Measurements from ENCODE around the gene LRRC4C.

Gene LRRC4C

DNA sequence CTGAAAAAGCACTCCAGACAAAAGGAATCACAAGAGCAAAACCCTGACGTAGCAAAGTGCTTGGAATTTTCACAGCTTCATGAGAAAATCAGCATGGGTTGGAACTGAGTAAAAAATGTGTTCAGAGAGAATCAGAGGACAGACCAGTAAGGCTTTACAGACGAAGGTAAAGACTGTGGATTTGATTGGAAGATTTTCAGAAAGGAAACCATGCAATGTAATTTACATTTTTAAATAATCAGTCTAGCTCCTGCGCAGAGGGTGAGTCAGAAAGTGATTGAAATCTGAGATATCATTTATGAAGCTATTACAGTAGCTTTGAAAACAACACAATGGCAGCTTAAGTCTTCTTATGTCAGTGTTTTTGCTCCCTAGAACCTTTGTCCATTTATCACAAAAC, 1122.3 kb downstream of the LRRC4C start:
- no peak for DNase-seq

DNA sequence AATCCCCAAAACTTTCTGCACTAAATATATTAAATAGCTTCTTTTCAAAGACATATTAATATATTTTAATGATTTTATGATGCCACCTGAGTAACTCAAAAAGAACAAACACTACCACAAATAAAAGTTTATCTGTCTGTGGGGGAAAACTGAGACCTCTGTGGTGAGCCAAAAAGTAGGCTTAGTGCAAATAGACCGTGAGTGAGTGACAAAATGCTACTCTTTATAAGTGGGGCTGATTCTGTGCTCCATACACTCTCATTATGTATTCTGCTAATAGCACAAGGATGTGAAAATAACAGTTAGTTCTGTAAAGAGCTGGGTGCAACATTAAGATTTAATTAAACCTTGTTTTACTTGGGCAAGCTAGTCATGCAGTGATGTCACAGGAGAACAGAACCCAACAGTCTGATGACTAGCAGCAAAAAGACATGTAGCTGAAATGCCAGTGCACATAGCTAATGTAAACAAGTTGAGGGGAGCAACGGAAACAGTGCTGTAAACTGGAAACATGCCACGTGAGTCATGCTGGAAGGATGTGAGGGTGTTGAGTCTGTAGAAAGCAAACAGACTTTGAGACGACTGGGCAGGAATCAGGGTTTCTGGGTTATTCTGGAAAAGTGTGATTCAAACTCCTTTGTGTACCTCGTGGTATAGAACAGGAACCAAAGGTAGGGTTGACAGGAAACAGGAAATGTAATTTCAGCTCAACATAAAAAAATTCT, 1130.4 kb downstream of the LRRC4C start:
- peak; percentile 59 to 84 for DNase-seq

GRCh38 chr11:40323241-40323640, 1136.2 kb downstream of the LRRC4C start:
- DNase-seq = no peak

DNA sequence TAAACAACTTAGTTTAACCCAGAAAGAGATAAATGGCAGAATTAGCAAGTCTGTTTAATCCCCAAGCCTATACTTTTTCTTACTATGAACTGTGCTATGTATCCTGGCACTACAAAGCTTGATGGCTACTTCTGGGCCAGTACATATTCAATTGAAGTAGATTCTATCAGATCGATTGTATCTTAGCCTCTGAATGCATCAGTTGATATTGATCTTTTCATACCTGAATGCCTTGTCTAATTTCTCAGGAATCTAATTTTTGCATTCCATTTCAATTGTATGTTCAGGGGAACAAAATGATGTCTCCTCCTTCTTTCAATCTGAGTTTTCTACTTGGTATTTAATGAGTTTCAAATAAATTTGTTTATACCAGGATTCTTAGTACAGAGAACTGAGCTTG, 1137.9 kb downstream of the LRRC4C start:
- no peak for DNase-seq

GRCh38 chr11:40316171-40316570, 1143.3 kb downstream of the LRRC4C start:
- DNase-seq = no peak

DNA sequence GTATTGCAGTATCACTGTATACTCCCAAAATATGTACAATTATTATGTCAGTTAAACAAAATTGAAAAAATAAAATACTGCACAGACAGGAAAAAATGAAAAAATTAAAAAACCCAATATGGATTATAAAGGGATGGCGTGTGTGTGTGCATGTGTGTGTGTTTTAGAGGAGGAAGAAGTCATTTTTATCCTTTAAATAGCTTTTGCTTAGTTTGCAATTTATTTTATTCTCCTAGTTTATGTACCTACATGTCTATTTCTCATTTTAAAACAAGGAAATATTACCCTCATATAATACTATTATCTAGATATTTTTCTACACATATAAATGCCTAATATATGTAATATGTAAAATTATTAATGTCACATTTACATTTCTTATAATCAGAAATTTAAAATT, 1144.3 kb downstream of the LRRC4C start:
- DNase-seq = no peak

DNA sequence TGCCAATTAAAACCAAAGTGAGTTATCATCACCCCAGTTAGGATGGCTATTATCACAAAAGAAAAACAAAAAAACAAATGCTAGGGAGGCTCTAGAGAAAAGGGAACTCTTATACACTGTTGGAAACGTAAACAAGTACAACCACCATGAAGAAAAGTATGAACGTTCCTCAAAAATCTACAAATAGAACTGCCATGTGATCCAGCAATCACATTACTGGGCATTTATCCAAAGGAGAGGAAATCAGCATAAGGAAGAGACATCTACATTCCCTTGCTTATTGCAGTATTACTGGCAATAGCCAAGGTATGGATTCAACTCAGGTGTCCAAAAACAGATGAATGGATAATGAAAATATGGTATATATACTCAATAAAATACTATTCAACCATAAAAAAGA, 1145.1 kb downstream of the LRRC4C start:
- peak in 1 of 2 experiments; percentile 39 for DNase-seq

DNA sequence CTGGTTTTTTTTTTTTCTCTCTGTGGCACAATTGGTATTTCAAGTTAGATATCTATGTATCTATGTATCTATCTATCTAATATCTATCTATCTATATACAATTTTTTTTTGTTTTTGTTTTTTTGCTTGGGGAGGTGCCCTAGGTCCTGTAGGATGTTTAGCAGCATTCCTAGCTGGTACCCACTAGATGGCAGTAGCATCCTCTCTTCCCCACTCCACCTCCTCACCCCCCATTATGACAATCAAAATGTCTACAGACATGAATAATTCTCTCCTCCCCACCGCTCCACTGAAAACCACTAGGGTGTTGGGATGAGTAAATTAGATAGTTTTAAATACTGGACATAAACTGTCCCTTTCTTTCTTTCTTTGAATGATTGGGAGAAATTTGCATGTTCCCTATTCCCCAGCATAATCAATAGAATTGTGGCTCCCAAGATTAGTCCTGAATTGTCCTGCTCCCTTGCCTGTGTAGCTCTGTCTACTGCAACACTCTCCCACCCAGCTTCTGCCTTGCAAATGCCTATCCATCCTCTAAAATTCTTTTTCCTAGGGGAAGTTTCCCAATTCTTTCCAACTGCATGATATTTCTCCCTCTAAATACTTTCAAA, 1152.4 kb downstream of the LRRC4C start:
- DNase-seq = peak; percentile 27 to 57

- DNase-seq = no peak
Observed at GRCh38 chr11:40302669-40303068, 1156.8 kb downstream of the LRRC4C start.

GRCh38 chr11:40295466-40295865, 1164.0 kb downstream of the LRRC4C start:
- DNase-seq = no peak

- DNase-seq = no peak
Observed at GRCh38 chr11:40294741-40295140, 1164.7 kb downstream of the LRRC4C start.

- DNase-seq = no peak
Observed at GRCh38 chr11:40294349-40294735, 1165.1 kb downstream of the LRRC4C start.

DNA sequence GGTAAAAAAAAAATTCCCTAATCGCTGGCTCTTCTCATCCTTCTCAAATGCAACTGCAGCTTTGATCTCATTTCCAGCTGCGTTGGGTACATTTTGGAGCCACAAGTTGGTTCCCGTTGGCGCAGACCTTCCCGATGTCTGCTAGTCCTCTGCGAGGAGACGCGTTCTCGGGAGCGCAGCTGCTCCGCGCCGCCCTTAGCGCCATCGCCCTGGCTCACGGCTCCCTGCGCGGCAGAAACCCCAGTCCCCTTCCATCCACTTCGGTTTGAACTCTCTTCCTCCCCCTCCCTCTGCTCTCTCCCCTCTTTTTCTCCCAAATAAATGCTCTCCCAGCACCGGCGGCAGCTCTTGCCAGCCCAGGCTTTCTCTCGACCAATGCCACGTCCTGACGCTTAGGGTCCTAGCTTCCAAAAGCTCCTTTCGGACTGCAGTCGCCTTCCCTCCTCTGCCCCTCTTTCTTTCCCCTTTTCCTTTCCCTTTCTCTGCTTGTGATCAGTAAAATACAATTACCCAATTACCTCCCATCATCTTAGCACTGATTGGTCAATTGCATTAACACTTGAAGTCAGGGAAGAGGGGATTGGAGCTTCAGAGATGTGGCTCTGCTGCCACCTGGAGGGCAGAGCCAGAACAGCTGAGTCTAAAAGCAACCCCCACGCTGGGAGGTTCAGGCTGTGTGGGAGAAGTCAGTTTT, 1165.7 kb downstream of the LRRC4C start:
- peak; percentile 84 to 87 for DNase-seq

DNA sequence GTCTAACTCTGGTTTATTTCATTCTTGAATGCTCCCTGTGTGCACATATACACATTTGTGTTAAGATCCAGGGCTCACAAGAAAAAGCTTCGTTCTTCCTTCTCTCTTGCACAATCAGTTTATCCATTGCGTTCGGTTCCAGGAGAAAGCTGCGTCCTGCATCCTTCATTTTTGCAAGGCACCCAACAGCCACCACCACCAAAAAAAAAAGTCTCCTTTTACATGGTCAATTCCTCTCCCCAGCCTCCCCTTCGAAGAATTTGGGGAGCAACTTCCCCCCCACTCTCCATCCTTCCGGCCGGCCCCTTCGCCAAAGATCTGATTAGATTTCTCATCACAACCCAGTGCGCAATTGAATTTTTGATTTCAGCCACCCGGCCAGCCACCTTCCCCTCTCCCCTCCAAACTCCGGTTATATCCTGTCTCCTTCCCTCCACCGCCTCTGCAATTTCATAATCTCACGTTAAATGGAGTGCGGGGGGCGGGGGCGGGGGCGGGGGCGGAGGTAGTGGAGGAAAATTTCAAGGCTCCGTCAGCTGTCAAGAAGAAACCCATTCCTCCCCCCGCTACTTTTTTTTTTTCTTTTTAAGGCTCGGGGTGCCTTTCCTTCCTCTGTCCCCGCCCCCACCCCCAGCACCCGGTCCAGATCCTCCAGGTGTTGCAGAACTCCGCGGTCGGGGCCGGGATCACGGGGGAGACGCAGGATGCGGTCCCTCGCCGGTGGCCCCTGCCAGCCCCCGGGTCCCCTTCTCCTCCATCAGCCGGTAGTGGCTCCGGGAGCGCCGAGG, 1166.5 kb downstream of the LRRC4C start:
- DNase-seq = no peak

- DNase-seq = no peak
Observed at GRCh38 chr11:40291741-40292140, 1167.7 kb downstream of the LRRC4C start.

- DNase-seq = no peak
Observed at GRCh38 chr11:40291329-40291728, 1168.1 kb downstream of the LRRC4C start.

DNA sequence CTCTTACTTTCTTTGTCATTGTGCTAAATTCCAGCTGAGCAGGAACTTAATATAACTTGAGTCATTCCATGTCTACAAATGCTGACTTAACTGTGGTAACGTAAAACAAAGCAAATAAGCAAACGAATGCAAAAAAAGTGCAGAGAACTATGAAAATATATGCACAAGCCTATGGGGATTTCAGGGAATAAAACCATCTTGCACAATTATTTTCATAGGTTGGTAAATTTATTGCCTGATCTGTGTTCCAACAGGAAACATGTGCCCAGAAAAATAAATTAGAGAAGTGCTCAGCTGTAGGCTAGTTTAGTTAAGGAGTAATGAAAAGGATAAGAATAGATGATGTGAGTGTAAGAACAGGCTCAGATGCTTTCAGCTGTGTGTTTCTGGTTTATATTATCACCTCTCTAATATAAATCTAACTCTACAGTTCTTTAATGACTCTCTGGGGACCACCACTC, 1169.3 kb downstream of the LRRC4C start:
- DNase-seq = no peak

- DNase-seq = no peak
Observed at GRCh38 chr11:40289370-40289769, 1170.1 kb downstream of the LRRC4C start.

DNA sequence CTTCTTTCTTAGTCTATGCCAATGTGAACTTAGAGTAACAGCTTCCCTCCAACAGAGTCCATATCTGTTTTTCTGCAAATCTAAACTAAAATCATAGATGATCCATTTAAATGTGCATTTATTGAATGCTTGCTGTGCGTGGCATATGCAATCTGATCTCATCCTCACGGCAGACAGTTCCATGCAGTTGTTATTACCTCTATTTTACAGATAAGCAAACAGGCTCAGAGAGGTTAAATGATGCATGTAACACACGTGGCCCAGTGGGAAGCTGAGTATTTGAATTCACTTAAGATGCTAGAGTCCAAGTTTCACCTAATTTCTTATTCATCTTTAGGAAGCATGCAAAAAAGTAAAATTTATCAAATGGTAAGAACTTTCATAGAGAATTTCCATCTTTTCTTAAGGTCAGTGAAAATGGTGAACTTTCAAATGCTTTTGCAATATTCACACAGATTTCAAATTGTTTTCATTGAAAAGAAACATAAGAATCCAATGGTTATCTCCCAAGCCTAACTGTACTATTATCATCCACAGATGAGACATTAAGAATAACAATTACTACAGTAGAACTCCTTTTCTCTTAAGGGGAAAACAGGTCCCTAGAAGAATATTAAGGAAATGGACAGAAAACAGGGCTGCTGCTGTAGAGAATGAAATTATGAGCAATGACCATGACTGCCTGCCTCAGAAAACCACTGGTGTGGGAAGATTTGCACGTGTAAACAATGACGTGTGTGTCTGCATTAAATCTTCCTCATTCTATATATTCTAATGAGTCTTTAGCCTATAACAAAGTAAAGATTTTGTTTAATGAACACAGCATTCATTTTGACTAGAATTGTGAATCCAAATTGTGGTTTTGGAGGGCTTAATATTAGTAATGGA, 1171.3 kb downstream of the LRRC4C start:
- no peak for DNase-seq

DNA sequence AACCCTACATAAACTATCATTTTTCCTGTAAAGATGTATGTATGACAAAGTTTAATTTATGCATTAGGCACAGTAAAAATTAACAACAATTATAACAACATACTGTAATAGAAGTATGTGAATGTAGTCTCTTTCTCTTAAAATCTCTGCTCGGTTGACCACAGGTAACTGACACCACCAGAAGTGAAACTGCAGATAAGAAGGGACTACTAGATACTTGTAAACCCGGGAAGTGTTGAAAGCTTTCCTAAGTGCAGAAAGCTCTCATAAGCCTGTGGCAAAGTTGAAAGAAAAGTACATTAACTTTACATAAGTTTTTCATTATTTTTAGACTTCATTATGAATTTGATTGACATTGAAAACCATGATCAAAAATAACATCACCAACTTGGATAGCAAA, 1173.3 kb downstream of the LRRC4C start:
- DNase-seq = no peak

DNA sequence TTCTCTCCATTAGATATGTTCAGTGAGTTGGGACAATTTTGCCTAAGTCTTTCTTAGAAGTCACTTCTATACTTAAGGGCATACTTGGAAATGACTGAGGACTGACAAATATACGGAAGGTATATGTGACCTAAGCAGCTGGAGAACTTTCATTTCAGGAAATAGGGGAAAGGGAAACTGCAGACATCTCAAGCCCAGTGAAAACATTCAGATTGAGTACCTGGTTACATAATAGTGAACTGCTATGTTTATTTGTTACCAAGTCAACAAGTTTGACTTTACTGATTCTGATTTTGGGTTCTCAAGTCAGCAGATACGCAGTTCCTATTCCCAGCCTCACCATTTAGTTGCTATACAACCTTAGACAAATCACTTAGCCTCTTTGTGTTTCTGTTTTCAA, 1173.9 kb downstream of the LRRC4C start:
- DNase-seq = no peak

DNA sequence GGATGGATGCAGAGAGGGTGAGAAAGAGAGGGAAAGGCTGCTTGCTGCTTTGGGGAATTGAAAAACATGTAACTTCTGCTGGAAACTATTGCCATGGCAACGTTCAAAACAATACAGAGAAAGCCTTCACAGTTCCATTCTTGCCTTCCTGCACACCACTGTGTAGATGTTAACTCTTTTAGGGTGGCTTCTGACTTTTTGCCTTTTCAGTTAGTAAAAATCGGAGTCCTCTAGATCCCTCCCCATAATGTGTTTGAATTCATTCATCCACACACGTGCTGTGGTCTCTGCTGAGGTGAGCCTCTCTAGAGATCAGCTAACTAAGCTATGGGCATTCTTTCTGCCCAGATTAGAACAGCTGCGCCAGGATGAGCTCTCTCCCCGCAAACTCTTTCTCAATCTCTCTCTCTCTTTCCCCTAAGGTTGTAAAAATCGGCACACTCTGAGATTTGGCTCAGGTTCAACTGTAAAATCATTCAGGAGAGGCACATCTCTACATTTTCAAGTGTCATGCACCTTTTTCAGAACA, 1178.3 kb downstream of the LRRC4C start:
- DNase-seq = no peak
